Measurements from ENCODE around the gene AFF2. TPM values are rescaled to one million over a fixed set of nuclear protein-coding genes. Genes with fewer than 3 reads are reported as not detected.

The AFF2 gene
- total RNA-seq, 4 donors from 2014 or later = 0.27 to 0.32 TPM; not detected in 2

GRCh38 chrX:148909758-148910157 is 409.3 kb downstream of the AFF2 start:
- Histone ChIP-seq H3K4me1 (no peaks in the 10 kb centered on the region), H3K27me3 (no peaks in the 10 kb centered on the region), H3K36me3 (no peaks in the 10 kb centered on the region), H3K27ac (no peak overlapping the region), H3K4me3 (no peak overlapping the region), H3K9me3 (no peaks in the 10 kb centered on the region)
- no peak for DNase-seq
- in situ Hi-C loops (cut with MboI; ENCODE audit: low pct_ligation_motif_present in 1 of 4, low pct_unique_long_range_greater_than_20kb in 1 of 4, low sequenced_read_pairs in 3 of 4) (no loop called here), intact Hi-C loops (cut with DNase I; ENCODE audit: low total_unique reads) (no loop called here)
- no peak for TF ChIP-seq CTCF (IDR thresholded peaks at IDR 0.05)
- no peak for TF ChIP-seq POLR2A (IDR thresholded peaks at IDR 0.05)

GRCh38 chrX:148913971-148914370 is 413.6 kb downstream of the AFF2 start:
- intact Hi-C loops (cut with DNase I; ENCODE audit: low total_unique reads) (no loop called here), in situ Hi-C loops (cut with MboI; ENCODE audit: low pct_ligation_motif_present in 1 of 4, low pct_unique_long_range_greater_than_20kb in 1 of 4, low sequenced_read_pairs in 3 of 4) (no loop called here)
- WGBS, 2 donors (ENCODE audit: low coverage in 1 of 2) = 56% methylated on average over 3 of the region's 3 CpGs; no CpG with 5 or more reads in 1 of the 2 donors
- TF ChIP-seq EP300 (IDR thresholded peaks at IDR 0.05; ENCODE audit: low read depth) (no peak), POLR2AphosphoS5 (IDR thresholded peaks at IDR 0.05) (no peak), POLR2A (IDR thresholded peaks at IDR 0.05) (no peak), CTCF (IDR thresholded peaks at IDR 0.05) (no peak)
- DNase-seq = no peak
- Histone ChIP-seq H3K4me3 (no peak overlapping the region), H3K27me3 (no peaks in the 10 kb centered on the region), H3K27ac (no peak overlapping the region), H3K9me3 (no peaks in the 10 kb centered on the region), H3K36me3 (no peaks in the 10 kb centered on the region), H3K4me1 (no peaks in the 10 kb centered on the region)

DNA sequence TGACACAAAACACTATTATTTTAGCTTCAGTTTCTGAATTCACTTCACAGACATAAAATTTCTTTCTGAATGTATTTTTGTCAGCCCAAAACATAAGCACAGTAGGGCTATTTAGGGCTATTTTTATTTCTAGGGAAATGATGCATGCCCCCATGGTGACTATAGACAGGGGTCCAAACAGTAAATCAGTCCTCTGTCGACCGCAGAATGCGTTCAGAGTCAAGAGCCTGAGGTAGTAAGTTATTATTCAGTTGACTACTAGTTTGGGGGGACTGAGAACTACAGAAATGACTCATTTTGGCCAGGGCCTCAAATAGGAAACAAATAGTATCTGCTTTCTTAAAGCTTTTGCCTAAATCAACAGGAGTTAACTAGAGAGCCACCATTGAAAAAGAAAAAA is 414.4 kb downstream of the AFF2 start:
- no peak for TF ChIP-seq CTCF (IDR thresholded peaks at IDR 0.05)
- TF ChIP-seq EP300 (IDR thresholded peaks at IDR 0.05; ENCODE audit: low read depth) = no peak
- TF ChIP-seq POLR2A (IDR thresholded peaks at IDR 0.05) = no peak
- TF ChIP-seq POLR2AphosphoS5 (IDR thresholded peaks at IDR 0.05) = no peak
- in situ Hi-C loops (cut with MboI; ENCODE audit: low pct_ligation_motif_present in 1 of 4, low pct_unique_long_range_greater_than_20kb in 1 of 4, low sequenced_read_pairs in 3 of 4) = no loop called here
- no peaks in the 10 kb centered on the region for H3K4me1 ChIP-seq
- intact Hi-C loops (cut with DNase I; ENCODE audit: low total_unique reads) = no loop called here
- no peak for DNase-seq
- H3K9me3 ChIP-seq = no peaks in the 10 kb centered on the region
- H3K27ac ChIP-seq = no peak overlapping the region
- H3K27me3 ChIP-seq = no peaks in the 10 kb centered on the region
- no peak overlapping the region for H3K4me3 ChIP-seq
- H3K36me3 ChIP-seq = no peaks in the 10 kb centered on the region
- WGBS, 2 donors (ENCODE audit: low coverage in 1 of 2) = 68% methylated on average over 3 of the region's 3 CpGs; no CpG with 5 or more reads in 1 of the 2 donors

DNA sequence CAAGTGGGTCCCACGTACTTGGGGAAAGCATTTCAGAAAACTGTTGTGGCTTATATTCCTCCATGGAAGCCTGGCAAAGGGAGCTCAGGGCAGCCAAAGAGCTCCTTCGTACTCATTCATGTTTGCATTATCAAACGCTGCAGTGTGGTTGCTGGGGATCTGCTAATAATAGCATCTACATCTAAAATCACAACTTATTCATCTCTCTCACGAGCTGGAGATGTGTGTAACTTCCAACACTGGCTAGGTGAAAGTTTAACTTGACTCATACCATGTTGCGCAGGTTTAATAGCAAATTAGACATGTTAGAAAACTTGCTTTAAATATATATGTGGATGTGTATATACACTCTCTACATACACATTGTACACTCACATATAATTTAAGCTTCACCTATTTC is 415.1 kb downstream of the AFF2 start:
- Histone ChIP-seq H3K36me3 (no peaks in the 10 kb centered on the region), H3K4me3 (no peak overlapping the region), H3K4me1 (no peaks in the 10 kb centered on the region), H3K27me3 (no peaks in the 10 kb centered on the region), H3K27ac (no peak overlapping the region), H3K9me3 (no peaks in the 10 kb centered on the region)
- WGBS, 2 donors (ENCODE audit: low coverage in 1 of 2) = 52% methylated on average over 5 of the region's 5 CpGs; no CpG with 5 or more reads in 1 of the 2 donors
- in situ Hi-C loops (cut with MboI; ENCODE audit: low pct_ligation_motif_present in 1 of 4, low pct_unique_long_range_greater_than_20kb in 1 of 4, low sequenced_read_pairs in 3 of 4) = no loop called here
- intact Hi-C loops (cut with DNase I; ENCODE audit: low total_unique reads) = no loop called here
- TF ChIP-seq CTCF (IDR thresholded peaks at IDR 0.05) (no peak), POLR2A (IDR thresholded peaks at IDR 0.05) (no peak), EP300 (IDR thresholded peaks at IDR 0.05; ENCODE audit: low read depth) (no peak), POLR2AphosphoS5 (IDR thresholded peaks at IDR 0.05) (no peak)
- DNase-seq = no peak
